ENCODE data around the gene ARHGEF39. TPM values are rescaled to one million over a fixed set of nuclear protein-coding genes. Genes with fewer than 3 reads are reported as not detected.

ARHGEF39 gene
- total and polyA plus RNA-seq, 9 of the 15 experiments (the other 6 are each of a cell fraction or from before 2014, with no cell fraction given) = 2.8 to 21.7 (median 12.9) TPM

DNA sequence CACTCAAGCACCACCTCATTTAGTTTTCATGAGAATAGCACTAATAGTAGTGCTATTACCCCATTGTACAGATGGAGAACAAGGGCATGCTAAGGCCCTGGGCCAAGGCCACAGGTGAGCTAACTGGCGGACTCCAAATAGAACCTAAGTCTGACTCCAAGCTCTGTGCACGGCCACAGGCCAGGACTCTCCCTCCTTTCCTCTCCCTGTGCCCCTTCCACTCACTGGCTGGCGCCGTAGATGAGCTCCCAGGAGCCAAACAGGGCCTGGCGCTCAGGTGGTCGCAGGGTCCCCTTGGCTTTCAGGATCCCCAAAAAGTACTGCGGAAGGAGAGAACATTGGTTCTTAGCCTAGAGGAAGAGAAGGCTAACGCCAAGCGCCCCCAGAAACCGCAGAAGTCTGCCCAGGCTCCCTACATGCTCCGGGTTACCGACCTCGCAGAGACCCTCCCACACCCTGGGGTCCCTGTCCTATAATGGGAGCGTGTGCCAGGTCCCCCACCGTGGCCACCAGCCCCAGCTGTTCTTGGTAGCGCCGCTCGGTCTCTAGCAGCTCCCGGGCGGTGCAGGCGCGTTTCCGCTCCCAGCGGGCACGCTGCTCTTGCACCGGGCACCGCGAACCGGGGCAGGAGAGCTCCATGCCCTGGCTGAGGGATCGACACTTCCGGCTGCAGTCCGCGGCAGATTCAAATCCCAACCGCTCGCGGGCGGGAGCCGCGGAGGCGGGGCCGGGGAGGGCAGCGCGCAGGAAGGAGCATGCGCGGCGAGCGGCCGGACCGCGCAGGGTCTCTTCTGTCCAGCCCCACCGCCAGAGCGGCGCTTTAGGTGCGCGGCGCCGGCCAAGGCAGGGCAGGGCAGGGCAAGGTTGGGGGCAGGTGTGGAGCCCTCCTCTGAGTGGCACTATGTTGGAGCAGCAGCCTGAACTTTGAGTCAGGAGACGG is at the start of gene ARHGEF39 (continued):
- TF ChIP-seq TRIM25 (IDR thresholded peaks at IDR 0.05; ENCODE audit: borderline replicate concordance) = no peak
- TF ChIP-seq MCM2 (IDR thresholded peaks at IDR 0.05; ENCODE audit: low read depth) = no peak
- peak; percentile 74; the same call in 1 of the 2 replicates for TF ChIP-seq RB1 (IDR thresholded peaks at IDR 0.05; ENCODE audit: low read depth)
- TF ChIP-seq, protein P1, sequence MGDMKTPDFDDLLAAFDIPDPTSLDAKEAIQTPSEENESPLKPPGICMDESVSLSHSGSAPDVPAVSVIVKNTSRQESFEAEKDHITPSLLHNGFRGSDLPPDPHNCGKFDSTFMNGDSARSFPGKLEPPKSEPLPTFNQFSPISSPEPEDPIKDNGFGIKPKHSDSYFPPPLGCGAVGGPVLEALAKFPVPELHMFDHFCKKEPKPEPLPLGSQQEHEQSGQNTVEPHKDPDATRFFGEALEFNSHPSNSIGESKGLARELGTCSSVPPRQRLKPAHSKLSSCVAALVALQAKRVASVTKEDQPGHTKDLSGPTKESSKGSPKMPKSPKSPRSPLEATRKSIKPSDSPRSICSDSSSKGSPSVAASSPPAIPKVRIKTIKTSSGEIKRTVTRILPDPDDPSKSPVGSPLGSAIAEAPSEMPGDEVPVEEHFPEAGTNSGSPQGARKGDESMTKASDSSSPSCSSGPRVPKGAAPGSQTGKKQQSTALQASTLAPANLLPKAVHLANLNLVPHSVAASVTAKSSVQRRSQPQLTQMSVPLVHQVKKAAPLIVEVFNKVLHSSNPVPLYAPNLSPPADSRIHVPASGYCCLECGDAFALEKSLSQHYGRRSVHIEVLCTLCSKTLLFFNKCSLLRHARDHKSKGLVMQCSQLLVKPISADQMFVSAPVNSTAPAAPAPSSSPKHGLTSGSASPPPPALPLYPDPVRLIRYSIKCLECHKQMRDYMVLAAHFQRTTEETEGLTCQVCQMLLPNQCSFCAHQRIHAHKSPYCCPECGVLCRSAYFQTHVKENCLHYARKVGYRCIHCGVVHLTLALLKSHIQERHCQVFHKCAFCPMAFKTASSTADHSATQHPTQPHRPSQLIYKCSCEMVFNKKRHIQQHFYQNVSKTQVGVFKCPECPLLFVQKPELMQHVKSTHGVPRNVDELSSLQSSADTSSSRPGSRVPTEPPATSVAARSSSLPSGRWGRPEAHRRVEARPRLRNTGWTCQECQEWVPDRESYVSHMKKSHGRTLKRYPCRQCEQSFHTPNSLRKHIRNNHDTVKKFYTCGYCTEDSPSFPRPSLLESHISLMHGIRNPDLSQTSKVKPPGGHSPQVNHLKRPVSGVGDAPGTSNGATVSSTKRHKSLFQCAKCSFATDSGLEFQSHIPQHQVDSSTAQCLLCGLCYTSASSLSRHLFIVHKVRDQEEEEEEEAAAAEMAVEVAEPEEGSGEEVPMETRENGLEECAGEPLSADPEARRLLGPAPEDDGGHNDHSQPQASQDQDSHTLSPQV (IDR thresholded peaks at IDR 0.05) = peak; percentile 56; the same call in 1 of the 2 replicates
- no peak for TF ChIP-seq SRSF7 (optimal IDR thresholded peaks at IDR 0.05; ENCODE audit: low read depth, low read length)
- TF ChIP-seq RBFOX2 (IDR thresholded peaks at IDR 0.05; ENCODE audit: low read depth, low read length) = peak; percentile 96
- no peak for TF ChIP-seq LARP7 (IDR thresholded peaks at IDR 0.05)
- TF ChIP-seq ELF2 (CRISPR knock-in tag; IDR thresholded peaks at IDR 0.05) = peak; percentile 61
- TF ChIP-seq, protein P2, sequence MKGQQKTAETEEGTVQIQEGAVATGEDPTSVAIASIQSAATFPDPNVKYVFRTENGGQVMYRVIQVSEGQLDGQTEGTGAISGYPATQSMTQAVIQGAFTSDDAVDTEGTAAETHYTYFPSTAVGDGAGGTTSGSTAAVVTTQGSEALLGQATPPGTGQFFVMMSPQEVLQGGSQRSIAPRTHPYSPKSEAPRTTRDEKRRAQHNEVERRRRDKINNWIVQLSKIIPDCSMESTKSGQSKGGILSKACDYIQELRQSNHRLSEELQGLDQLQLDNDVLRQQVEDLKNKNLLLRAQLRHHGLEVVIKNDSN (CRISPR knock-in tag; IDR thresholded peaks at IDR 0.05) = no peak
- peak; percentile 92 to 94 for TF ChIP-seq NRF1 (conservative IDR thresholded peaks at IDR 0.05 in 1 of 2, IDR thresholded peaks at IDR 0.05 in 1 of 2)
- no peak for TF ChIP-seq PML (IDR thresholded peaks at IDR 0.05; ENCODE audit: low read length)
- peak; percentile 75; the same call in 1 of the 2 replicates for TF ChIP-seq ZBTB7A (IDR thresholded peaks at IDR 0.05; ENCODE audit: borderline replicate concordance, control insufficient read depth, low read depth, low read length)
- peak; percentile 82 for TF ChIP-seq GABPB1 (CRISPR knock-in tag; IDR thresholded peaks at IDR 0.05)
- TF ChIP-seq, protein P3, sequence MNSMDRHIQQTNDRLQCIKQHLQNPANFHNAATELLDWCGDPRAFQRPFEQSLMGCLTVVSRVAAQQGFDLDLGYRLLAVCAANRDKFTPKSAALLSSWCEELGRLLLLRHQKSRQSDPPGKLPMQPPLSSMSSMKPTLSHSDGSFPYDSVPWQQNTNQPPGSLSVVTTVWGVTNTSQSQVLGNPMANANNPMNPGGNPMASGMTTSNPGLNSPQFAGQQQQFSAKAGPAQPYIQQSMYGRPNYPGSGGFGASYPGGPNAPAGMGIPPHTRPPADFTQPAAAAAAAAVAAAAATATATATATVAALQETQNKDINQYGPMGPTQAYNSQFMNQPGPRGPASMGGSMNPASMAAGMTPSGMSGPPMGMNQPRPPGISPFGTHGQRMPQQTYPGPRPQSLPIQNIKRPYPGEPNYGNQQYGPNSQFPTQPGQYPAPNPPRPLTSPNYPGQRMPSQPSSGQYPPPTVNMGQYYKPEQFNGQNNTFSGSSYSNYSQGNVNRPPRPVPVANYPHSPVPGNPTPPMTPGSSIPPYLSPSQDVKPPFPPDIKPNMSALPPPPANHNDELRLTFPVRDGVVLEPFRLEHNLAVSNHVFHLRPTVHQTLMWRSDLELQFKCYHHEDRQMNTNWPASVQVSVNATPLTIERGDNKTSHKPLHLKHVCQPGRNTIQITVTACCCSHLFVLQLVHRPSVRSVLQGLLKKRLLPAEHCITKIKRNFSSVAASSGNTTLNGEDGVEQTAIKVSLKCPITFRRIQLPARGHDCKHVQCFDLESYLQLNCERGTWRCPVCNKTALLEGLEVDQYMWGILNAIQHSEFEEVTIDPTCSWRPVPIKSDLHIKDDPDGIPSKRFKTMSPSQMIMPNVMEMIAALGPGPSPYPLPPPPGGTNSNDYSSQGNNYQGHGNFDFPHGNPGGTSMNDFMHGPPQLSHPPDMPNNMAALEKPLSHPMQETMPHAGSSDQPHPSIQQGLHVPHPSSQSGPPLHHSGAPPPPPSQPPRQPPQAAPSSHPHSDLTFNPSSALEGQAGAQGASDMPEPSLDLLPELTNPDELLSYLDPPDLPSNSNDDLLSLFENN (IDR thresholded peaks at IDR 0.05; ENCODE audit: low read depth in 2 of 2, low read length in 2 of 2) = no peak
- TF ChIP-seq CBX1 (IDR thresholded peaks at IDR 0.05; ENCODE audit: low read depth) = peak; percentile 31; the same call in 1 of the 2 replicates
- no peak for TF ChIP-seq HMG20A (CRISPR knock-in tag; conservative IDR thresholded peaks at IDR 0.05)
- TF ChIP-seq EP300 (IDR thresholded peaks at IDR 0.05; ENCODE audit: low read length) = no peak
